NCI-H146 treated with DMSO at 0.1 percent for 48 hours (cell line): Measurements from ENCODE around the gene GABRR1.
"Not testable (repeated sequence)": the region's sequence is repeated elsewhere in the genome, so short reads cannot be mapped to it uniquely, and the experiment has no call there.

ENCODE experiments used
- DNase-seq: peaks from one replicate; lab custom pipeline; 2025; ENCODE audit not compliant: unreplicated experiment; lab: John Stamatoyannopoulos, UW

Gene GABRR1

DNA sequence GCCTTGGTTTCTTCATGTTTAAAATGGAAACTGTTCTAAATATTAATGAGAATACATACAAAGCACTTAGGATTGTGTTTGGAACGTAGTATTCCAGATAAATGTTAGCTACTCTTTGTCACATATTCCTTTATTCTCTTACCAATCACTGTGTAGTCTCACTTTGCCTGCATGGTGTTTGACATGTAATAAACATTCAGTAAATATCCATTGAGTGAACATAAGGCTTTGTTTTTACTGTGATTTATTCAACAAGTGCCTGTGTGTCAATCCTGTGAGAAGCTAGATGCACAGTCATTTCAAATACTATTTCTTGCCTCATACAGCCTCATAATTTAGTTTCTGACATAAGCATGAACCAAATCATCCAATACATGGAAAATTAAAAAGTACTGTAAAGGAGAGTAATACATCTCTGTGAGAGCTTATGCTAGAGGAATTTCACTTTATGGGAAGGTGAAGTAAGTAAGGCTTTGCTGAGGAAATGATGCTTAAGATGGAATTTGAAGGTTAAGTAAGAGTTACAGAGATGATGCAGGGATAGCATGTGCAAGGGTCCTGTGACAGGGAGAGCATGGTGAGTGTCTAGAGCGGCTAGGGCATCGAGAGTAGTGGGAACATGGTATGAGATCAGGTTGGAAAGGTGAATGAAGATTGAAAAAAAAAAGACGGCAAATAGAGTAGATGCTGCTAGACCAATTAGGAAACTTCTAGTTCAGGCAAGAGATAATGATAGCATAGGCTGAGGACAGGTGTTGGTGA, 56.6 kb downstream of the GABRR1 start:
- DNase-seq, result no peak

DNA sequence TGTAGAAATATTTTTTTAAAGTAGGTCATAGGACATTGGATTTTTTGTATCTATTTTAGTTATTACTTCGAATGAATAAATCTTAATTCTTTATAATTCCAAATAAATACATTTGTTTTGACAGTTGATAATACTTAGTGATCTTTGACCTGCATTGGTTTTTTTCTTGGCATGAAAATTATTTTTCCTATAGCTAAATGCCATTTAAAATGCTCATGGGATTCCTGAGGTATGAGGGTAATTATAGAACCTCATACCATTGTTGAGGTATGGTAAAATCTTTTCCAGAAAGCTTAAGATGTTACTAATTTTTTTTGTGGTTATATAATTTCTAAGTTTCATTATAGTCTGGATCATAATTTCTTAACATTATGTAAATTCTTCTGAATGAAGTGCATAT, 63.0 kb downstream of the GABRR1 start:
- DNase-seq, result no peak

DNA sequence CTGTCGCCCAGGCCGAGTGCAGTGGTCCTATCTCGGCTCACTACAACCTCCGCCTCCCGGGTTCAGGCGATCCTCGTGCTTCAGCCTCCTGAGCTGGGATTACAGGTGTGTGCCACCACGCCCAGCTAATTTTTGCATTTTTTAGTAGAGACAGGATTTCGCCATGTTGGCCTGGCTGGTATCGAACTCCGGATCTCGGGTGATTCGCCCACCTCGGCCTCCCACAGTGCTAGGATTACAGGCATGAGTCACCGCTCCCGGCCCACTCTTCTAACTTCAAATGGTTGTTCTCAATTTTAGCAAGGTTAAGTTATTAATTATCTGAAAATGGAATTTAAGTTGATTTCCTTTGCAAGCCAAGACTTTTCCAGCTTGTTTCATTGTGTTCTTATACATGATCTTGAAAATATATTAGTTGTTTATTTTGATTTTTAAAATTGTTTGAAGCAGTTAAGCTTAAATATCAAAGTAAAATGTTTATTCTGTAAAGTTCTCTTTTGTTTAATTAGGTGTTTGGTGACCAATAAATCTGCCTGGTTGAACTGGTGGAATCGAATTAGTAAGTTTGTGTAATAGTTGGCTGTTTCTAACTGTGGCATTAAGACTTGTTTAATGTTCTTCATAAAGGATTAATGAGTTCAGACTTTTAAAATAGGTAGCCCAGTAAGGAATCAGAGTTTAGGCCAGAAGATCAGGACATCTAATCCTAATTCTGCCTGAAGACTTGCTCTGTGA, 69.0 kb downstream of the GABRR1 start:
- DNase-seq, result no peak

DNA sequence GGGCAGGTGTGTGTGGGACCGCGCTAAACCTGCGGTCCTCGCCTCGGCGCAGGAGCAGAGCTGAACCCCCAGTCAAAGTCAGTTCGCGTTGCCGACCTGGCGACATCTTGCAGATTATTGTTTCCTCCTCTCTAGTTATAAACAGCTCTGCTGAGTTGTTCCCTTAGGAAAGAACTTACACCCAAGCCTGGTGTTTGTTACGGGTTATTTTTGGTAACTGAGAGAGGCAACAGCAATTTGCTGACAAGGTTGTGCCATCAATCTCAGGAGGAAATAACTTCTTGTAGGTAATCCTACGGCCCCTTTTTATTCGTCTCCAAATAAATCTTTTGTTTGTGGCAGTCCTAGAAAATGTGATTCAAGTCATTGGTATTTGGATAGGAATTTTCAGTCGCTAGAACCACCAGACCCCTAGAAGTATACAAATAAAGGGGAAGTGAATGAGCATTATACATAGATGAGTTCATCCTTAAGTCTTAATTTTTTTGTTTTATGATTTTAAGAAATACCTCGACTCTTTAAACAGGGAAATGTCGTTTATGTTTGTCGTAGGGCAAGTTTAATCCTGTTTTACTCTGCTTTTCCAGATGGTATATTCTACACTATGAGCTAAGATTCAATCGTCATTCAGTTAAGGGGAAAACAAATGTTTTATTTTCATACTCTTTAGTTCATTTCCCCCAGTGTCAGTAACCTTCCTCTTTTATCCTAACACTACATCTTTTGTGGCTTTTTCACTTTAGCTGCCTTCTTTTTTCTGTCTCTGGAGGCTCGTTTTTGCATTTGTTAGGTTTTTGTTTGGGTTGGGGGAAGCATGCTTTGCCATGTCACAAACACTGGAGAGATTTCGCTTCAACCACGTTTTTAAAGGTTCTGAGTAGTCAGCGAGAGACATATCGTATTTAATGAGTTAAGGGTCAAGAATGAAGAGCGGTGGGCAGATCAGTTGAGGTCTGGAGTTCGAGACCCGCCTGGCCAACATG, 70.1 kb downstream of the GABRR1 start:
- peak; percentile 27 for DNase-seq

DNA sequence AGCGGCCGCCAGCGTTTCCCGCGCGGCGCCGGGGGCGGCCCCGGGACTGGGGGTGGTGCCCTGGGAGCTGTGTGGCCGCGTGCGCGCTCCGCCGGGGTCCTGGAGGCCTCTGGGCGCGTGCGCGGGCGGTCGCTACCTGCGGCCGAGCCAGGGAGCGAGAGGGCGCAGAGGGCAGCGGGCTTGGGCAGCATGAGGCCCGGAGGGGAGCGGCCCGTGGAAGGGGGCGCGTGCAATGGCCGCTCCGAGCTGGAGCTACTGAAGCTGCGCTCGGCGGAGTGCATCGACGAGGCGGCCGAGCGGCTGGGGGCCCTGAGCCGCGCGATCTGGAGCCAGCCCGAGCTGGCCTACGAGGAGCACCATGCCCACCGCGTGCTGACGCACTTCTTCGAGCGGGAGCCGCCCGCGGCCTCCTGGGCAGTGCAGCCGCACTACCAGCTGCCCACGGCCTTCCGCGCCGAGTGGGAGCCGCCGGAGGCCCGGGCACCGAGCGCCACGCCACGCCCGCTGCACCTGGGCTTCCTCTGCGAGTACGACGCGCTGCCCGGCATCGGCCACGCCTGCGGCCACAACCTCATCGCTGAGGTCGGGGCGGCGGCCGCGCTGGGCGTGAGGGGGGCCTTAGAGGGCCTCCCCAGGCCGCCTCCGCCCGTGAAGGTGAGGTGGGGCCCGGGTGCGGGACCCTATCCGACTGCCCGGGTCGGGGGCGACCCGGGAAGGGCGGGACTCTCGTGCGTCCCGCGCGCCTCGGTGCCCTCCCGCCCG, 71.0 kb downstream of the GABRR1 start, which contains the start of gene PM20D2:
Gene PM20D2, plus strand, starts transcription at position 100 of the 762 bp plus-strand sequence. Its CDS starts 90 bp downstream, at position 190.
- DNase-seq, result peak; percentile 57

DNA sequence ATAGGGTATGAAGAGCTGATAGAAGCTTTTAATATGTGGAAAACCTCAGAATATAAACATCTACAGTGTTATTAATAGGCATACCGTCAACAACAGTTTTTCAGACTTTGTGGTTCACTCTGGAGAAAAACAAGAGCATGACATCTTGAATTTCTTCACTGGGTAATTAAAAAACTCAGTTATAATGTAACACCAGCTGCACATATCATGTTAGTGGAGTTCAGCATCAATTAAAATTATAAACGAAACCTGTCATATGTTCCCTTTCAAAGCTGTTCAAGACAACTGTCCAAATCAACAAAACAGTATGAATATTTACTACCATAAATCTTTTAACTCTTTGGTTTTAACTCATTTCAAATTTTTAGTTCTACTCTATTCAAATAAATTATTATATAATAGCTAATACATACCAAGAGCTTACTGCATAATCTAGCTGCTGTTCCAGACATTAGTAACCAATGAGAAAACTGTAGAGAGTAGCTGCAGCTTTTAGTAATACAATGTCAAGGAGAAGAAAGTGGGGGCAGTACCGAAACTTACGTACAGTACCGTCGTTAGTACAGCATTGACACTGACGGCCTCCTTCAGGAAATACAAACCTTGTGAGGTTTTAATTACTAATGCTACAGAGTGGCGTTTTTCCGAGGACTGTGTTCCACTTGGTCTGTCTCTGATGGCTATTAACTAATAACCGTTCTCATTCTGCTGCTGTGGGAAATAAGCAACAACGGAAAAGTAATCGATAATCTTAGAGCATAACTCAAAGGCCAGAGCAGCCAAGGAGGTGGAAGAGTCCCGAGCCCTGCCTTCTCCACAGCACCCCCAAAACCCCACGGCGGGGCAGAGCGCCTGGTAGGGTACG, 71.8 kb downstream of the GABRR1 start:
- peak; percentile 32 for DNase-seq

DNA sequence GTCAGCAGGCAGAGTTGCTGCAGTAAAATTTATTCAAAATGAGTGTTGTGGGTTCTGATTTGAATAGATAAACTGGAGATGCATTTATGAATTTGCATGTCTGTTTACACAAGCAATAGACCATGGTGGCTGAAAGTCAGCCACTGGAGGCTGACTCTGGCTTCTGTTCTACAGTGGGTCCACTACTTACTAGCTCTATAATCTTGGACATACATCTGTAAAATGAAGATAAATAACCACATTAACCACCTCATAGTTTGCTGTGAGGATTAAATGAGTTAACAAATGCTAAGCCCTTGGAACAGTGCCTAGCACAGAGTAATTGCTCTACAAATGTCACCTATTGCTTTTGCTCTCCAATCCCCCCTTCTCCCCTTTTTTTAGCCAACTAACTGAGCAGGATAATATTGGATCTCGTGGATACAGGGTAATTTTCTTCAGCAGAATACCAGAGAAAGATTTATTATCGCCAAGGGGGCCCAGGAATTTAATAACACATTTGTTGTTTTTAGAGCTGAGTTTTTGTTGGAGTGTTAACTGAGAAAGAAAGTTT, 72.7 kb downstream of the GABRR1 start:
- no peak for DNase-seq

DNA sequence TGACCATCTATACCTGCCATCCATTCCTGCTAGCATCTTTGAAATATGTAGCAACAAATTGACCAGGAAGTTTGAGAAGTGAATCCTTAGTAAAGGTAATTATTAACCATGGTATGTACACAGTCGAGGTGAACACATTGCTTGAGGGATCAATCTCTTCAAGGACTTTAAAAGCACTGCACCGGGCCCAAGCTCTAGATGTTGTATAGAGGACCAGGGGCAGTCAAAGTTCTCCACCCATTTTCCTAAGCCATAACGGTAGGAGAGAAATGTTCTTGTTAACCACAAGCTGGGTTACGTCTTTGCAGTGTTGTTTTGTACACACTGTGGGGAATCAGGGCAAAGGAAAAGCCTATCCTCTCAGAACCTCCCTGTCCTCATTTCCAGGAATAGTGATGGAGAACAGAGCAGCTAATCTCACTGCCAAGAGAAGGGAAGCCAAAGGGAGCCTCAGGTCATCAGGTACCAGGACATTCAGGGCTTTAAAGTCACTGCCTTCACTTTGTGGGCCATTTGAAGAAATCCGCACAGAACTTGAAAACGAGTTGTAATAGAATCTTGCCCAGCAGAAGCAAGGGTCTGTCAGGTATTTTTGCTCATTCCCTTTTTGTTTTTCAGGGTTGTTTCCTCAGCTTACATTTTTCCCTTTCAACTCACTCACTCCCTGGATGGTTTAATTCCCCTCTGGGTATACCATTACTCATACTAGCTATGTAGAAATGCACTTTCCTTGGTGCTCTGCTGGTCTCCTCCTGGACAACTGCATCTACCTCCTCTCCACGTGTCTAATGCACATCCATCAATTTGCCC, 76.6 kb downstream of the GABRR1 start:
- DNase-seq, result no peak

DNA sequence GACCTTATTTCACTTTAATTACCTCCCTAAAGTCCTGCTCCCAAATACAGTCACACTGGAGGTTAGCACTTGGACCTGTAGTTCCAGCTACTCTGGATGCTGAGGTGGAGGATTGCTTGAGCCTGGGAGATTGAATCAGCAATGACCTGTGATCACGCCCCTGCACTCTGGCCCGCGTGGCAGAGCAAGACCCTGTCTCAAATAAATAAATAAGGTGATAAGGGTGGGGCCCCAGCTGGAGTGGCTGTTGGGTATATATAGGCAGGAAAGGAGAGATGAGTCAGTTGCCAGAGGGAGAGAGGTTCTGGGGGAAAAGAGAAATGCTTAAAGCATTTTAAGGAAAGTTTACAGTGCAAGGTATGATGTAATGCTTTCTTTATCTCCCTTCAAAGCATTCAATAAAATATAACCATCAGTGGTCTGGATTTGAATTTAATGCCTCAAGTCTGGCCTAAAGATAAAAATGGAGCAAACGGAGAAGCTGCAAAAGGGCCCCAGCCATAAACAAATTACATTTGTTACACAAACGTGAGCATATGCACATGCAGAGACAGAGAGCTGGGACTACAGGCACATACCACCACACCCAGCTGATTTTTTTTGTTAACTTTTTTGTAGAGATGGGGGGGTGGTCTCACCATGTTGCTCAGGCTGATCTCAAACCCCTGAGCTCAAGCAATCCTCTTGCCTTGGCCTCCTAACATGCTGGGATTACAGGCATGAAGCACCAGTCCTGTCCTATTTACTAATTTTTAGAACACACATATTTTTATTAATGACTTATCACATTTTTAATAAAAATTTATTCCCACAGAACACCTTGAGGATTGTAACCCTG, 77.4 kb downstream of the GABRR1 start:
- DNase-seq, result no peak

DNA sequence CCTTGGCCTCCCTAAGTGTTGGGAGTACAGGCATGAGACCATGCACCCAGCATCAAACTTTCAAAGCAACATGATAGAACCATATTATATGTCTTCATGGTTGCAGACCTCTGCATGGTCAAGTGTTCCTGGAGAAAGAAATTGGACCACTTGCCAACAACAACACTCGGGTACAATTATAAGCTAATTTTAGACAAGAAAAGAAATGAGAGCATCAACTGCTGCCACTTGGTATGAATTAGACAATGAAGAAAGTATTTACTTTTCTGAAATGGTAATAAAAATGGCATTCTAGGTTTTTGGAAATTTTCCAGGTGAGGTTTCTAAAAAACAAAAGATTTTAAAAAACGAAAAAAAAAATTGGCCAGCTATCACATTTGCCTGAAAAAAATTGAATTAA, 79.0 kb downstream of the GABRR1 start:
- DNase-seq, result no peak

DNA sequence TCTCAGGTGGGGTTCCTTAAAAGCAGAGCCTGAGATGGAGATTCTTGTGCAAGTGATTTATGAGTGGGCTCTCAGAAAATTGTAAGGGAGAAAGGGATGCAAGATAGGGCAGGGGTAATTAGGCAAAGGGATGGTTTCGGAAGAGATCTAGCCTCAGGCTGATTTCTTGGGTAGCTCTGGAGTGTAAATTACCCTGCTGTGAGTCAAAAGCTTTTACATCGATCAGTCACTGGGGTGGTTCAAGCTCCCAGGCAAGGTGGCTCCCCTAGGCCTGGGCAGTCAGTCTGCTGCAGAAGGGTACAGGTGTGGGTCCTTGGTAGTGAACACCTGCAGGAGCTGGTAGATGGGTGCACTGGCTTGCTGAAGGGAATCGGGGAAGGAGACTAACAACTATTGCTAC, 82.4 kb downstream of the GABRR1 start:
- DNase-seq, result peak; percentile 4

DNA sequence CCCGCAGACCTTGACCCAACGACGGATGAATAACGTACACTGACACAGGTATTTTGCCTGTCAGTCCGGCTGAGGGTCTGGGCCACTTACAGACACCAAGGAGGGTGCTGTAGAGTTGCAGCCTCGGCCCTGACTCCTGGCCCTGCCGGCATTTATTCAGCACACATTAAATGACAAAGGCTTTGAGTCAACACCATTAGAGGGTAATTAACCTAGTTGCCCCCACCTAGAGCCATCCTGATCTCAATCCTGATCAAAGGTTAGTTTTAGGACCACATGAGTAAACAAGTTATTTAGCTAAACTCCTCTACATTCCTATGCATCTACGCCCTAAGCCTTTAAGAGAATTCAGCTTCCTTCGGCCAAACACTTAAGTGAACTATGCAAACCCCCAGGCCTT, 83.2 kb downstream of the GABRR1 start:
- no peak for DNase-seq

DNA sequence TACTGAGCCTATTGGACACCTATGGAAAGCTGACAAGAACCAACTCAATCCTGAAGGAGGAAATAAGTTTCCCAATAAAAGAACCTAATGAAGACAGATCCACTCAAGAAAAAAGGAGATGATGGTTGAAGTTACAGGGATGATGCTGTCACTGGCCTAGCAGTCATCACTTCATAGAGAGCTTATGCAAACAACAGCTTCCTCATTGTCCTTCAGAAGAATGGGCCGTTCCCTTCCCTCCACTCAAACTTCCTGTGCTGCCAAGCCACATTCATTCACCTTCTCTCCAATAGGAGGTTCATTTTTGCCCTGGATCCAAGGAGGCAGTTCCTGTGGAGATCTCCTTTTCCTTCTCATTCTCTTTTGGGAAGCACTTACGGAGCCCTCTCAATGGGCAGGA, 85.1 kb downstream of the GABRR1 start:
- no peak for DNase-seq

DNA sequence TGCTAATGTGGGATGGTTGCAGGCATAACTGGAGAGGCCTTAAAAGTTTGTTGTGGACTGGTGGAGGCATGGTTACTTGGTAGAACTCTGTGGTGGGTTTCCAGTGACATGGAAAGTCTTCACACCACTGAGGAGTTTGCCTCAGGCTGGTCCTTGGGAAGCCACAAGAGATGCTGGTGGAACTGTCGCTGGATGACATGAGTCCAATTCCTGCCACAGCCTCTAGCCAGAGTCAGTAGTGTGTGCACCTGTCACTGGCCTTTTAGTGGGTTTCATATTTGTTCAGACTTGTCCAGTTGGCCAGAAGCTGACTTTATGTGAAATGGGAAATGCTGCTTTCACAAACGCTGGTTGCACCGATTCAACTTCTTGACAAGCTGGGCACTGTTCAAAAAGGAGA, 85.6 kb downstream of the GABRR1 start:
- DNase-seq, result no peak

DNA sequence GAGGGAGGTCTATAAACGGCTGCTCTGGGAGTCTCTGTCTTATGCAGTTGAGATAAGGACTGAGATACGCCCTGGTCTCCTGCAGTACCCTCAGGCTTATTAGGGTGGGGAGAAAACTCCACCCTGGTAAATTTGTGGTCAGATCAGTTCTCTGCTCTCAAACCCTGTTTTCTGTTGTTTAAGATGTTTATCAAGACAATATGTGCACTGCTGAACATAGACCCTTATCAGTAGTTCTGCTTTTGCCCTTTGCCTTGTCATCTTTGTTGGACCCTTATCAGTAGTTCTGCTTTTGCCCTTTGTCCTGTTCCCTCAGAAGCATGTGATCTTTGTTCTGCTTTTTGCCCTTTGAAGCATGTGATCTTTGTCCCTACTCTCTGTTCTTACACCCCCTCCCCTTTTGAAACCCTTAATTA, 88.9 kb downstream of the GABRR1 start:
- not testable (repeated sequence) for DNase-seq
